Placental epithelial cell (primary cell): Measurements from ENCODE around the gene USP17L29. TPM values are rescaled to one million over a fixed set of nuclear protein-coding genes. Genes with fewer than 3 reads are reported as not detected.

Experiments
- total RNA-seq: library from RNA; depleted of rRNA; stranded (reverse); fragments of >200 nt; gene quantifications from 2 replicates; pipeline ENCODE4 v1.2.3, GENCODE V29; 2012

Gene USP17L29
- total RNA-seq: not detected in 2 replicates

GRCh38 chr4:9353338-9353737, at the start of gene USP17L29:
Gene USP17L29 (plus strand): TSS chr4:9353638. CDS start chr4:9353638, 0 bp downstream.

GRCh38 chr4:9324865-9325264, 28.6 kb upstream of the USP17L29 start, which contains the start of gene USP17L24:
Gene USP17L24 (plus strand): TSS chr4:9325165. CDS start chr4:9325165, 0 bp downstream.

GRCh38 chr4:9329611-9330010, 23.8 kb upstream of the USP17L29 start, which contains the start of gene USP17L25:
Gene USP17L25 (plus strand): TSS chr4:9329911. CDS start chr4:9329911, 0 bp downstream.

GRCh38 chr4:9334358-9334757, 19.1 kb upstream of the USP17L29 start, which contains the start of gene USP17L26:
Gene USP17L26 (plus strand): TSS chr4:9334658. CDS start chr4:9334658, 0 bp downstream.

GRCh38 chr4:9339103-9339502, 14.3 kb upstream of the USP17L29 start, which contains the start of gene USP17L5:
Gene USP17L5 (plus strand): TSS chr4:9339403. CDS start chr4:9339403, 0 bp downstream.

GRCh38 chr4:9343848-9344247, 9.6 kb upstream of the USP17L29 start, which contains the start of gene USP17L27:
Gene USP17L27 (plus strand): TSS chr4:9344148. CDS start chr4:9344148, 0 bp downstream.

GRCh38 chr4:9348593-9348992, 4.8 kb upstream of the USP17L29 start, which contains the start of gene USP17L28:
Gene USP17L28 (plus strand): TSS chr4:9348893. CDS start chr4:9348893, 0 bp downstream.

GRCh38 chr4:9362829-9363228, 9.4 kb downstream of the USP17L29 start, which contains the start of gene USP17L30:
Gene USP17L30 (plus strand): TSS chr4:9363129. CDS start chr4:9363129, 0 bp downstream.

Other genes starting within 250 kb of the USP17L29 start
- gene FAM90A26, start 183.2 kb upstream of the USP17L29 start, total RNA-seq: not detected in 2 replicates
- not detected in 2 replicates for gene USP17L10, start 143.0 kb upstream of the USP17L29 start, total RNA-seq
- gene USP17L11, start 138.2 kb upstream of the USP17L29 start, total RNA-seq: not detected in 2 replicates
- not detected in 2 replicates for gene USP17L12, start 133.5 kb upstream of the USP17L29 start, total RNA-seq
- gene USP17L13, start 128.7 kb upstream of the USP17L29 start, total RNA-seq: not detected in 2 replicates
- gene USP17L15, start 119.3 kb upstream of the USP17L29 start, total RNA-seq: not detected in 2 replicates
- gene USP17L17, start 109.8 kb upstream of the USP17L29 start, total RNA-seq: not detected in 2 replicates
- gene USP17L18, start 105.0 kb upstream of the USP17L29 start, total RNA-seq: not detected in 2 replicates
- gene USP17L19, start 100.3 kb upstream of the USP17L29 start, total RNA-seq: not detected in 2 replicates
- not detected in 2 replicates for gene USP17L20, start 95.5 kb upstream of the USP17L29 start, total RNA-seq
- gene USP17L21, start 90.8 kb upstream of the USP17L29 start, total RNA-seq: not detected in 2 replicates
- not detected in 2 replicates for gene USP17L22, start 86.0 kb upstream of the USP17L29 start, total RNA-seq
- not detected in 2 replicates for gene USP17L24, start 28.5 kb upstream of the USP17L29 start, total RNA-seq
- gene USP17L25, start 23.7 kb upstream of the USP17L29 start, total RNA-seq: not detected in 2 replicates
- not detected in 2 replicates for gene USP17L26, start 19.0 kb upstream of the USP17L29 start, total RNA-seq
- gene USP17L5, start 14.2 kb upstream of the USP17L29 start, total RNA-seq: not detected in 2 replicates
- not detected in 2 replicates for gene USP17L27, start 9.5 kb upstream of the USP17L29 start, total RNA-seq
- gene USP17L28, start 4.7 kb upstream of the USP17L29 start, total RNA-seq: not detected in 2 replicates
- not detected in 2 replicates for gene USP17L30, start 9.5 kb downstream of the USP17L29 start, total RNA-seq
- gene DEFB131A, start 90.8 kb downstream of the USP17L29 start, total RNA-seq: not detected in 2 replicates